ENCODE measurements around the gene ABCC3.
"Not testable (repeated sequence)": the region's sequence is repeated elsewhere in the genome, so short reads cannot be mapped to it uniquely, and the experiment has no call there.

Gene ABCC3

DNA sequence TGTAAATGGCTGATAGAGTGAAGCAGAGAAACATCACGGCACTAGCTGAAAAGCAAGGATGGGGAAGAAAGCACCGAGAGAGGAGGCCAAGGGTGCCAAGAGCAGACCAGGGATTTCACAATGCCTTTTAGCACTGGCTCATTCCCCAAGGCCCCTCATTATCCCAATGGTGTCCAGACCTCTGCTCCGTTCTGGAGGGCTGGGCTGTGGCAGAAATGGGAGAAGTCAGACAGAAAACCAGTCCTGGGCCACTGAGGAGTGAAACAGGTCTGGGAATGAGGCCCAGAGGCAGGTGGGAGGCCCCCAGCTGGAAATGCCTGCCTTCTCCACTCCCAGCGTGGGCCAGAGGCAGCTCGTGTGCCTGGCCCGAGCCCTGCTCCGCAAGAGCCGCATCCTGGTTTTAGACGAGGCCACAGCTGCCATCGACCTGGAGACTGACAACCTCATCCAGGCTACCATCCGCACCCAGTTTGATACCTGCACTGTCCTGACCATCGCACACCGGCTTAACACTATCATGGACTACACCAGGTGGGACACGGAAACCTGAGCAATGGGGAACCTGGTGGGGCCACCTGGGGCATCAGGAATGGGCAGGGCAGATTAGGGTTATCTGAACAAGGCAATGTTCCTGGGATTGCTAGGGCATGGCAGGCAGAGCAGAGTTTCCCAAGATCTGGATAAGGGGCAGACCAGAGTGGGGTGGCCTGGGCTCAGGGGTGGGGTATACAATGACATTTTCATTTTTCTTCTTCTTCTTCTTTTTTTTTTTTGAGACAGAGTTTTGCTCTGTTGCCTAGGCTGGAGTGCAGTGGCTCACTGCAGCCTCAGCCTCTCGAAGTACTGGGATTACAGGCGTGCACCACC, 52.8 kb downstream of the ABCC3 start:
- no peak for DNase-seq

DNA sequence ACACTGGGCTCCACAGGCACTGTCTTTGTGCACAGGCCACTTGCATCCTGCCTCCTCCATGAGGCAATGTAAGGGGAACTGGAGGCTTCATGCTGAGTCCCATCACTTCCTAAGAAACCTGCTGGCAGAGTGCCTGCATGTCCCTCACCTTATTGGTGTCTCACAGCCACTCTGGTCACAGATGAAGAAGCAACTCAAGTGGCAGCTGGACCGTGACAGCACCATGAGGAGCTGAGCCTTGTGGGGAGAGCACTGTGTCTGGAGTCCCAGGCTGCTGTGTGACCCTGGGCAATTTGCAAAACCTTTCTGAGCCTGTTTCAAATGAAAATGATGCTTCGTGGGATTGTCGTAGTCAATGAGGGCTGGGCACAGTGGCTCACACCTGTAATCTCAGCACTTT, 53.6 kb downstream of the ABCC3 start:
- no peak for DNase-seq

GRCh38 chr17:50689251-50689650, 54.6 kb downstream of the ABCC3 start:
- no peak for DNase-seq

DNA sequence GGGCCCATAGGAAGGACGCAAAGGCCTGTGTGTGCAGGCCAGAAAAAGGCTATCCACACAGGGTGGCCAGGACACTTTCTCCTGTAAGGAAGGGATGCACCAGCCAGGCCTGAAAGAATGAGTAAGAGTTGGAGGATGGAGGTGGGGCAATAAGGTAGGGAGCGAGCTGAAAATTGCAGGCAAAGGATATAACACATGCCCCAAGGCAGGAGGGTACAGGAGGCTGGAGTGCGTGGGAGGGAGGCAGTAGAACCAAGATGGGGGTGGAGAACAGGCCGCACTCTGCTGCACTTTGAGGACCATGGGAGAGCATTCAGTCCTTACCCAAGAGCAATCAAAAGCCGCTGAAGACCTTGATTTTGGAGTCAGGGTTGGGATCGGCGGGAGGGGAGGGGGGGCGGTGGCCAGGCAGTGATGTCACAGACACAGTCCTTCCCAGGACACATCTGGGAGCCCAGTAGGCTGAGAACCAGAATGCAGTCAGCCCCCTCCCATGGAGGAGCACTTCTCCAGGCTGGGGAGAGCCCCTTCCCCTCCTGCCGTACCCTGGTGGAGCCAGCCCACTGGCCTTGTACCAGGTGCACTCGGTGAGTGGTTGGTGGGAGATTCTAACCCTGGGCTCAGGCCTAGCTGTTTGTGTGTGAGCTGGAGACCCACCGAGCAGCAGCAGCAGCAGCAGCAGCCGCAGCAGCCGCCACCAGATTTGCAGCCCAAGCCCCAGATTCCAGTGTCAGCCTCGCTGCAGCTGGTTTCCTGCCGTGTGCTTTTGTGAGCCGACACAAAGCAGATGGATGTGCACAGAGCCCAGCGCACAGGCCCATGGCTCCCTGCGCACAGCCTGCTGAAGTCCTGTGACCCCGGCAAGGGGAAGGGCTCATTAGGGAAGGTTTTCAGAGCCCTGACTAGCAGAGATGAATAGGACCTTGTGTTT, 55.5 kb downstream of the ABCC3 start:
- no peak for DNase-seq

GRCh38 chr17:50690887-50691549, 56.3 kb downstream of the ABCC3 start:
- no peak for DNase-seq

DNA sequence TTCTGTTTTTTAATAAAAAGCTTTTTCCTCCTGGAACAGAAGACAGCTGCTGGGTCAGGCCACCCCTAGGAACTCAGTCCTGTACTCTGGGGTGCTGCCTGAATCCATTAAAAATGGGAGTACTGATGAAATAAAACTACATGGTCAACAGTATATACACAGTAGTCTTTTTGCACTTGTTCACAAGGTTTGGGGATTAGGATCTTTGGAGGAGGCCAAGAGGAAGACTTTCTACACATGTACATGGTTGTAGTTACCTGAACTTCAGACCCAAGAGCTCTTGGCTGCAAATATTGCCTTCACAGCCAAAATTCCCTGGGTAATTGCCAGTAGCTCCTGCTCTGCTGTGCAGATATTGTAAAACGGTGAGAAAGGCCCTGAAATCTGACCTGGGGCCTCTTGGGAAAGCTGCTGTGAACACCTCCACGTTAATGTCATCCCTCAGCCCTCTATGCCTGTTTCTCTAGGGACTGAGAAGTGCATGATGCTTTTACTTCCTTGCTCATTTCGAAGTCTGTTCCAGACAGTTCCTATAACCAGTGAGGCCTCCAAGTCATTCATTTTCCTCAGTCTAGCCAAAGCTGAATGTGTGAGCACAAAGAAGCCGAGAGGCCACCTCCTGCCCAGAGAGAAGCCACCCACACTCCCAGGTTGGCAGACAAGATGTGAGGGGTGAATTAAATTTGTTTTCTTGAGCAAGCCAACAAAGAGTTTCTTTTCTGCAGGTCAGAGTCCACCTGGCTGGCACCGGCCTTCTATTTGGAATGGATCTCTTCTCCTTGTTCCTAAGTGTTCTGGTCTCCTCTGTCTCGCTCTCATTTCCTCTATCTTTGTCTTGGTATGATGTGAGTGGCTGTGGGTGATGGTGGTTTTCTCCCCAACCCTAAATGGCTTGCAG, 57.1 kb downstream of the ABCC3 start:
- DNase-seq, result no peak

DNA sequence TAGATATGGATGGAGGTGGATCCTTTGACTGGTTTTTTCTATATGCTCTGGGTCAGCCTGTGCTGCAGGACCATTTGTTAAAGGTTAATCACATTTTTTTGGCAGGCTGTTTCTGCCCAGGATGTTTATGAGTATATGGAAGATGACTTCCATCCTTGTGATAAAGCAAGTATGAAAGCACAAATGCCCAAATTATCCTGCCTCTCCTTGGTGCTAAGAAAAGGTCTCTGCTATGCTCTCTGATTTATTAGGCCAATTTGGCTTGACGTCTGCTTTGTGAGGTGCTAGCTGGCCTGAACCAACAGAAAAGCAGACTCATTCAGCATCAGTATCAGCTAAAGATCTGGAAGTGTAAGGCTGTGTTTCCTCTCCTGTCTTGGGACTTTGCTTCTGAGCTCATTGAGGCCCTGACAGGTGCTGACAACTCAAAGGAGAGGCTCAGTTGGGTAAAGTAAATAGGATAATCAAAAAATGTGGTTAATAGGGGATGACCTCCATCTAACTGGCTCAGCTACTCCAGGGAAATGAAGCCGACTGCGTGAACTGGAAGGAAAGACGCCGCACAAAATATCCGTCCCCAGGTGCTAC, 57.9 kb downstream of the ABCC3 start:
- DNase-seq, result no peak

DNA sequence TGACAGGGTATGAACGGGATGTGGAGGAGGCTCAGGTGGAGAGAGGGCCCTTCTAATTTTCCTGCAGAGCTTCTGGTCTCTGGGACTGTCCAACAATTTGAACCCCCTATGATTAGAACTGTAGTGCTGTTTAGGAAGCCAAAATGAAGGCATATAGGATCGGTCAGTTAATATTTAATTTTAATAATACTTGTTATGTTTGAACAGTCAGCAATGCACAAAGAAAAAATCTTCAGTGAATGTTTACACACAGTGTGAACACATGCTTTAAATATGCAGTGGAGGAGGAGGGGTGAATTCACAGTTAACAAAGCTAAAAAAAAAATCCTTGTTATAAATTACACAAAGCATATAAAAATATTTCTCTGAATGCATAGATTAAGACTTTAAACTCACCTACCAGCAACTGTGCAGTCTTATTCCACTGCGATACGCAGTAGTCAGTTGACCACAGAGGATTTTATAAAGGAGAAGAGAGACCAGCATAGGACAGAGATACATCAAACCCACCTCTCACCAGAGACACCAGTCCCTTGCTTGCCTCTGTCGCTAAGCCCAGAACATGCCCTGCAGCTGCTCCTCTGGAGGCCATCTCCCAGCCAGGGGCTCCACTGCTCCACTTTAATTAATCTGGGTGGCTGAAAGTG, 58.5 kb downstream of the ABCC3 start:
- DNase-seq, result no peak

- DNase-seq, result no peak
These were observed 61.7 kb downstream of the ABCC3 start for GRCh38 chr17:50696365-50696879.

- no peak for DNase-seq
These were observed 62.4 kb downstream of the ABCC3 start for GRCh38 chr17:50697062-50697461.

DNA sequence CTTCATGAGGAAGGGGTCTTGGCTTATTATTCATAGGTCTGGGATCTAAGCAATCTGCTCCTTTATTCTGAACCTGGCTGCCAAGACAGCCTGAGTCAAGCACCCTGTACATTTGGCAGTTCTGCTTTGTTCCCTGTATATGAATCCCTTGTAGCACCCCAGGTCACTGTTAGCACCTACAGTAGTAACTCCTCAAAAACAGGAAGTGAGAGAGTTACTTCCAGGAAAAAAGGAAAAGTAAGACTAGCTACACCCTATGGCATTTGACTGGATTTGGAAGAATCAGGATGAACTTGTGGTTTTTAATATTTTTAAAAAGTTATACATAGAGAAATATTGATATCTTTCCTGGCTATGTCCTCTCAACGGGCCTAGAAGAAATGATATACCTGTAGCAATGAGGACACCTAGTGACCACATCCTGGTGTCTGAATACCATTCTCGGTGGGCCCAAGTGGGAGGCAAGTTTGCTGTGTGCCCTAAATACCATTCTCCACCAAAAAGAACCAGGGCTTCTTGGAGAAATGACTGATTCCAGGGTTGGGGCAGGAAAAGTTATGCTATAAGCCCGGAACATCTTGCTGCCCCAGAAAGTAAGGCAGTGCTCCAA, 63.1 kb downstream of the ABCC3 start:
- no peak for DNase-seq

GRCh38 chr17:50699410-50699809, 64.7 kb downstream of the ABCC3 start:
- no peak for DNase-seq

GRCh38 chr17:50703162-50703561, 68.5 kb downstream of the ABCC3 start:
- no peak for DNase-seq

GRCh38 chr17:50707289-50708049, 72.8 kb downstream of the ABCC3 start, which contains the start of gene ANKRD40:
Gene ANKRD40, minus strand, starts transcription at chr17:50707914. Its CDS starts 260 bp downstream, at chr17:50707654.
- peak; percentile 89 for DNase-seq

DNA sequence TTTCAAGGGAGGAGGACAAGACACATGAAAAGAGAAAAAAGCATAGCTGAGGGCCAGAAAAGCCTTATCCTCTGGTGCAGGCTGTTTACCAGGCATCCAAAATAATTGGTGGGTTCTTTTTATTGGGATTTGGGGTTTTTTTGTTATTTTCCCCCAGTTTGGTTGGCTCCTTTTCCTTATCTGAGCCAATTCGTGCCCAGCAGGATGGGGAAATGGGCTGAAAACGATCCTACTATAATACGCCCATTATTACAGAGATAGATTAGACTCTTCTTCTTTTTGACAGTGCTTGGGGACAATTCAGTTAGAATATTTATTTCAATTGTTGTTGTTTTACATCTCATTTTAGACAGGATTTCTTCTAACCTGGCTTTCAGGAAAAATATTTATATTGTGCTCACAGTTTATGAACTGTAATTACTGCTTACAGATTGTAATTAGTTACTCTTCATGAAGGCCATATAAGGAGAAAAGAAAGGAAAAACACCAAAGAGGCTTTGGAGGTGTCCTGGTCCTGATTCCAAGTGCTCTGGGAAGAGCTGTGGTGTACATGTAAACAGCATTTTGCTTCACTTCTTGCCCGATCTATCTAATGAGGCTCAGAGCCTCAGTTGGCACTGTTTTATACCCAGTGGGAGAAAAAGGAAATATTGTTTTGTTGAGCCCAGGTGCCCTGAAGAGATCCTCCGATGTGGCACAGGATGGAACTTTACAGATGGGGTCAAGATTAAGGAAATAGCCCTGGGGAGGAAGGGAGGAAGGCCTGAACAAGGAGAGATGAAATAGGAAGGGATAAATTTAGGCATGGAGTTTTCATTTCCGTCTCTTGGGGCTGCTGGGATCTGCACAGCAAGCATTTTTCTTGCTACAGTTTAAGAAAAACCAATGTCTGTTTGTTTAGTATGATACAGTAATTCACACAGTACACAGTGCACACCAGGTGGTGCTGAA, 73.6 kb downstream of the ABCC3 start:
- DNase-seq, result peak; percentile 8

DNA sequence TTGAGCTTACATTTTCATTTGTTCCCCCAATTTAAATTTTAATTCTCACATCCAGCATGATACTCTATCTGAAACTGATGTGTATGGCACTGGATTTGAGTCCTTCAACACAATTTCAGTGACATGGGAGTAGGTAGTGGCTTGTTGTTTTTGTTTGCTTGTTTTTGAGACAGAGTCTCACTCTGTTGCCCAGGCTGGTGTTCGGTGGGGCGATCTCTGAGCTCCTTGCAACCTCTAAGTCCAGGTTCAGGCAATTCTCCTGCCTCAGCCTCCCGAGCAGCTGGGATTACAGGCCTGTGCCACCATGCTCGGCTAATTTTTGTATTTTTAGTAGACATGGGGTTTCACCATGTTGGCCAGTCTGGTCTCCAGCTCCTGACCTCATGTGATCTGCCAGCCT, 74.4 kb downstream of the ABCC3 start:
- DNase-seq, result not testable (repeated sequence)

GRCh38 chr17:50710025-50710424, 75.3 kb downstream of the ABCC3 start:
- no peak for DNase-seq

GRCh38 chr17:50710650-50711049, 76.0 kb downstream of the ABCC3 start:
- no peak for DNase-seq
